Lower leg skin (tissue), 3 donors: ENCODE results near the gene ATP8A2.

ENCODE experiments used
- CTCF ChIP-seq, 3 donors: fragments of 450-650 bp; IDR thresholded peaks; one replicate each; pipeline ENCODE4 v1.5.1; 2016; ENCODE audit warnings: antibody characterized with exemption in 3 of 3, mild to moderate bottlenecking in 3 of 3, moderate library complexity in 2 of 3
- POLR2A ChIP-seq, 2 donors: fragments of 450-650 bp; IDR thresholded peaks; one replicate each; pipeline ENCODE4 v1.6.1; 2016 to 2017; ENCODE audit warnings: antibody characterized with exemption in 2 of 2, mild to moderate bottlenecking in 1 of 2, moderate library complexity in 1 of 2

DNA sequence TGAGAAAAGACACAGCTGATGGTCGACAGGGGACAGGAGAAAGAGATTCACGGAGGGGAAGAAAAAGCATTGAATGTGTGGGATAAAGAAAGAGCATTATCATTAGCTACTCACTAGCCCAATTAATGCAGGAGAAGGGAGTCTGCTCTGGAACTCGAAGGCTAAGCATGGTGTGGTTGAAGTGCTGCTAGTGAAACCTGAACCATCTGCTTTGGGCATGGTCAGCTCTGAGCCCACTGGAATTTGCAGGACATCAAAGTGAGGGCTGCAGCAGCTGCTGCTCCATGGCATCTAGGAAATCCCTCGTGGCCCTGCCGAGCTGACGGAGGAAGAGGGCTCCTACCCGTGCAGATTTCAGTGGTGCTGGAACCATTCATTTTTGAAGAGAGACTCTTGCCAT, 320.3 kb downstream of the ATP8A2 start:
- no peak for TF ChIP-seq POLR2A (IDR thresholded peaks at IDR 0.05)
- no peak for TF ChIP-seq CTCF (IDR thresholded peaks at IDR 0.05)
